NB4 (cell line): ENCODE data around the gene GPX5.

Experiments used
- DNase-seq: peaks from one replicate; pipeline ENCODE4 v3.0.0; 2010; ENCODE audit warnings: low read depth
- H3K4me3 ChIP-seq: one replicate; pipeline ENCODE4 v1.5.1; 2011; ENCODE audit warnings: mild to moderate bottlenecking, low read depth, low read length, moderate library complexity
- CTCF ChIP-seq: IDR thresholded peaks from one replicate; pipeline ENCODE4 v1.5.1; 2012; ENCODE audit warnings: low read depth, low read length
- MAX ChIP-seq: IDR thresholded peaks from 2 replicates; pipeline ENCODE4 v1.6.1; 2011; ENCODE audit warnings: low read depth, low read length
- MYC ChIP-seq: IDR thresholded peaks from 2 replicates; pipeline ENCODE4 v1.6.1; 2011; ENCODE audit warnings: low read depth, low read length
- POLR2A ChIP-seq: IDR thresholded peaks from 2 replicates; pipeline ENCODE4 v1.6.1; 2011; ENCODE audit warnings: mild to moderate bottlenecking; ENCODE audit not compliant: insufficient read length; ENCODE audit errors: extremely low read depth

GPX5 gene

GRCh38 chr6:28486988-28487742, 38.5 kb upstream of the GPX5 start:
- H3K4me3 ChIP-seq, result no peak overlapping the region
- no peak for TF ChIP-seq CTCF
- no peak for TF ChIP-seq MYC
- TF ChIP-seq MAX, result no peak
- TF ChIP-seq POLR2A, result no peak
- DNase-seq, result no peak

- peak overlapping the region; percentile 77 for H3K4me3 ChIP-seq
- TF ChIP-seq MYC (no peak; the same call in 1 of the 2 replicates), MAX (peak; percentile 51; the same call in 1 of the 2 replicates)
- peak; percentile 86 for DNase-seq
Observed at GRCh38 chr6:28488916-28489365, 36.7 kb upstream of the GPX5 start.

GRCh38 chr6:28489366-28490204, 36.1 kb upstream of the GPX5 start:
- TF ChIP-seq MAX (peak; percentile 91), MYC (no peak), POLR2A (peak; percentile 48), CTCF (no peak)
- H3K4me3 ChIP-seq, result peak overlapping the region; percentile 77
- DNase-seq, result peak; percentile 95

- DNase-seq, result peak; percentile 22
- H3K4me3 ChIP-seq, result peak overlapping the region; percentile 77
- TF ChIP-seq MAX (no peak), POLR2A (no peak), CTCF (no peak), MYC (no peak)
Observed at GRCh38 chr6:28490205-28490890, 35.3 kb upstream of the GPX5 start.

- H3K4me3 ChIP-seq, result peak overlapping the region; percentile 67
- peak; percentile 32 for DNase-seq
- TF ChIP-seq POLR2A, result no peak
- no peak; the same call in 1 of the 2 replicates for TF ChIP-seq MAX
- TF ChIP-seq MYC, result no peak
- no peak for TF ChIP-seq CTCF
Observed at GRCh38 chr6:28491984-28492317, 33.7 kb upstream of the GPX5 start.
